HL-60 (cell line): Measurements from ENCODE around the gene FAM124A.

Experiments
- DNase-seq, 2 experiments: peaks; one replicate each; pipeline ENCODE4 v3.0.0-alpha.2; 2010 to 2020; ENCODE audit warnings: low read depth in 1 of 2, low spot score in 1 of 2
- H3K27ac ChIP-seq: fragments of 250-450 bp; sonication (Bioruptor Pico); replicated peaks from 2 replicates; pipeline ENCODE4 v1.5.1; 2020; ENCODE audit warnings: mild to moderate bottlenecking, moderate library complexity
- H3K27me3 ChIP-seq: fragments of 250-450 bp; sonication (Bioruptor Pico); 2 replicates; pipeline ENCODE4 v1.5.1; 2021; ENCODE audit warnings: mild to moderate bottlenecking, moderate library complexity; ENCODE audit not compliant: insufficient read depth, poor library complexity, severe bottlenecking
- H3K4me3 ChIP-seq: replicated peaks from 2 replicates; pipeline ENCODE4 v1.5.1; 2011; ENCODE audit warnings: mild to moderate bottlenecking, control low read depth, low read length; ENCODE audit not compliant: insufficient read depth
- CTCF ChIP-seq: IDR thresholded peaks from one replicate; pipeline ENCODE4 v1.5.1; 2011; ENCODE audit warnings: low read length, control low read depth, inconsistent platforms; ENCODE audit not compliant: insufficient read depth
- GABPA ChIP-seq: IDR thresholded peaks from 2 replicates; pipeline ENCODE4 v1.6.1; 2012; ENCODE audit warnings: low read depth
- POLR2AphosphoS5 ChIP-seq: IDR thresholded peaks from 2 replicates; pipeline ENCODE4 v1.6.1; 2012; ENCODE audit warnings: low read depth
- REST ChIP-seq: IDR thresholded peaks from 2 replicates; pipeline ENCODE4 v1.6.1; 2012; ENCODE audit warnings: low read depth; ENCODE audit not compliant: insufficient replicate concordance
- SPI1 ChIP-seq: IDR thresholded peaks from 2 replicates; pipeline ENCODE4 v1.6.1; 2012; ENCODE audit warnings: low read depth, mild to moderate bottlenecking, borderline replicate concordance

The FAM124A gene

GRCh38 chr13:51211910-51212309 is 10.3 kb upstream of the FAM124A start:
- no peak overlapping the region for H3K4me3 ChIP-seq
- TF ChIP-seq SPI1 (no peak), CTCF (no peak), POLR2AphosphoS5 (no peak), GABPA (no peak), REST (no peak)

GRCh38 chr13:51212758-51213157 is 9.4 kb upstream of the FAM124A start:
- Histone ChIP-seq H3K4me3 (no peak overlapping the region), H3K27ac (no peak overlapping the region), H3K27me3 (peaks cover 23% of the 10 kb centered on the region)
- TF ChIP-seq POLR2AphosphoS5 (no peak), CTCF (no peak), SPI1 (no peak)
- DNase-seq: no peak

More at GRCh38 chr13:51211910-51212309, 10.3 kb upstream of the FAM124A start:
- DNase-seq: no peak
- no peak overlapping the region for H3K27ac ChIP-seq
- H3K27me3 ChIP-seq: peaks cover 23% of the 10 kb centered on the region

GRCh38 chr13:51213173-51213728 is 8.9 kb upstream of the FAM124A start:
- TF ChIP-seq SPI1: no peak
- TF ChIP-seq REST: no peak
- TF ChIP-seq POLR2AphosphoS5: no peak
- no peak for TF ChIP-seq GABPA
- TF ChIP-seq CTCF: no peak
- H3K27me3 ChIP-seq: peaks cover 21% of the 10 kb centered on the region

GRCh38 chr13:51218626-51219025 is 3.6 kb upstream of the FAM124A start:
- no peak overlapping the region for H3K4me3 ChIP-seq
- no peak for DNase-seq
- H3K27ac ChIP-seq: no peak overlapping the region
- H3K27me3 ChIP-seq: peaks cover 29% of the 10 kb centered on the region
- TF ChIP-seq SPI1 (no peak), REST (no peak), CTCF (no peak), GABPA (no peak), POLR2AphosphoS5 (no peak)

More at GRCh38 chr13:51213173-51213728, 8.9 kb upstream of the FAM124A start:
- Histone ChIP-seq H3K4me3 (no peak overlapping the region), H3K27ac (no peak overlapping the region)
- no peak for DNase-seq
